ENCODE results near the gene IQGAP2. TPM values are rescaled to one million over a fixed set of nuclear protein-coding genes. Genes with fewer than 3 reads are reported as not detected.

The IQGAP2 gene
- total and polyA plus RNA-seq, 9 of the 15 experiments (the other 6 are each of a cell fraction or from before 2014, with no cell fraction given) = 8.7 to 23.2 (median 17.4) TPM

DNA sequence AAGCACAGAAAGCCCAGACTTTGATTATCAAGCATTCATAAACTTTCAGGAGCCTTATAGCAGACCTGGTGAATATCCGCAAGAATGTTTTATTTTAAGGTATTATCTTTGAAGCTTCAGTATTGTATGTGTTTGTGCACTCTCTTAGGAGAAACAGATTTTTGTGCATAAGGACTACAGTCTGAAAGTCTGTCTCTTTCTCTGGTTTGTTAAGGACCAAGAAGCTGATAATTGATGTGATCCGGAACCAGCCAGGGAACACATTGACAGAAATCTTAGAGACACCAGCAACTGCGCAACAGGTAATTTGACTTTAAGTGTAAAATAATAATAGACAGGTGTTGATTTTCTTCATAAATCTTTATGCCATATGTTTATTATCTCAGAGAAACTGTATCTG lies 290.1 kb downstream of the IQGAP2 start (continued):
- TF ChIP-seq, protein P1, sequence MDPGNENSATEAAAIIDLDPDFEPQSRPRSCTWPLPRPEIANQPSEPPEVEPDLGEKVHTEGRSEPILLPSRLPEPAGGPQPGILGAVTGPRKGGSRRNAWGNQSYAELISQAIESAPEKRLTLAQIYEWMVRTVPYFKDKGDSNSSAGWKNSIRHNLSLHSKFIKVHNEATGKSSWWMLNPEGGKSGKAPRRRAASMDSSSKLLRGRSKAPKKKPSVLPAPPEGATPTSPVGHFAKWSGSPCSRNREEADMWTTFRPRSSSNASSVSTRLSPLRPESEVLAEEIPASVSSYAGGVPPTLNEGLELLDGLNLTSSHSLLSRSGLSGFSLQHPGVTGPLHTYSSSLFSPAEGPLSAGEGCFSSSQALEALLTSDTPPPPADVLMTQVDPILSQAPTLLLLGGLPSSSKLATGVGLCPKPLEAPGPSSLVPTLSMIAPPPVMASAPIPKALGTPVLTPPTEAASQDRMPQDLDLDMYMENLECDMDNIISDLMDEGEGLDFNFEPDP (CRISPR knock-in tag; IDR thresholded peaks at IDR 0.05) = no peak
- TF ChIP-seq EP300 (IDR thresholded peaks at IDR 0.05; ENCODE audit: low read length) (no peak), STAT5B (CRISPR knock-in tag; IDR thresholded peaks at IDR 0.05) (no peak), HDGF (IDR thresholded peaks at IDR 0.05) (no peak), MCM5 (IDR thresholded peaks at IDR 0.05; ENCODE audit: low read depth) (no peak), SMARCE1 (IDR thresholded peaks at IDR 0.05) (no peak)
- TF ChIP-seq, protein P2, sequence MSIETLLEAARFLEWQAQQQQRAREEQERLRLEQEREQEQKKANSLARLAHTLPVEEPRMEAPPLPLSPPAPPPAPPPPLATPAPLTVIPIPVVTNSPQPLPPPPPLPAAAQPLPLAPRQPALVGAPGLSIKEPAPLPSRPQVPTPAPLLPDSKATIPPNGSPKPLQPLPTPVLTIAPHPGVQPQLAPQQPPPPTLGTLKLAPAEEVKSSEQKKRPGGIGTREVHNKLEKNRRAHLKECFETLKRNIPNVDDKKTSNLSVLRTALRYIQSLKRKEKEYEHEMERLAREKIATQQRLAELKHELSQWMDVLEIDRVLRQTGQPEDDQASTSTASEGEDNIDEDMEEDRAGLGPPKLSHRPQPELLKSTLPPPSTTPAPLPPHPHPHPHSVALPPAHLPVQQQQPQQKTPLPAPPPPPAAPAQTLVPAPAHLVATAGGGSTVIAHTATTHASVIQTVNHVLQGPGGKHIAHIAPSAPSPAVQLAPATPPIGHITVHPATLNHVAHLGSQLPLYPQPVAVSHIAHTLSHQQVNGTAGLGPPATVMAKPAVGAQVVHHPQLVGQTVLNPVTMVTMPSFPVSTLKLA (conservative IDR thresholded peaks at IDR 0.05) = no peak
- TF ChIP-seq, protein P3, sequence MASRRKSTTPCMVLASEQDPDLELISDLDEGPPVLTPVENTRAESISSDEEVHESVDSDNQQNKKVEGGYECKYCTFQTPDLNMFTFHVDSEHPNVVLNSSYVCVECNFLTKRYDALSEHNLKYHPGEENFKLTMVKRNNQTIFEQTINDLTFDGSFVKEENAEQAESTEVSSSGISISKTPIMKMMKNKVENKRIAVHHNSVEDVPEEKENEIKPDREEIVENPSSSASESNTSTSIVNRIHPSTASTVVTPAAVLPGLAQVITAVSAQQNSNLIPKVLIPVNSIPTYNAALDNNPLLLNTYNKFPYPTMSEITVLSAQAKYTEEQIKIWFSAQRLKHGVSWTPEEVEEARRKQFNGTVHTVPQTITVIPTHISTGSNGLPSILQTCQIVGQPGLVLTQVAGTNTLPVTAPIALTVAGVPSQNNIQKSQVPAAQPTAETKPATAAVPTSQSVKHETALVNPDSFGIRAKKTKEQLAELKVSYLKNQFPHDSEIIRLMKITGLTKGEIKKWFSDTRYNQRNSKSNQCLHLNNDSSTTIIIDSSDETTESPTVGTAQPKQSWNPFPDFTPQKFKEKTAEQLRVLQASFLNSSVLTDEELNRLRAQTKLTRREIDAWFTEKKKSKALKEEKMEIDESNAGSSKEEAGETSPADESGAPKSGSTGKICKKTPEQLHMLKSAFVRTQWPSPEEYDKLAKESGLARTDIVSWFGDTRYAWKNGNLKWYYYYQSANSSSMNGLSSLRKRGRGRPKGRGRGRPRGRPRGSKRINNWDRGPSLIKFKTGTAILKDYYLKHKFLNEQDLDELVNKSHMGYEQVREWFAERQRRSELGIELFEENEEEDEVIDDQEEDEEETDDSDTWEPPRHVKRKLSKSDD (conservative IDR thresholded peaks at IDR 0.05; ENCODE audit: low read length) = no peak
- TF ChIP-seq, protein P4, sequence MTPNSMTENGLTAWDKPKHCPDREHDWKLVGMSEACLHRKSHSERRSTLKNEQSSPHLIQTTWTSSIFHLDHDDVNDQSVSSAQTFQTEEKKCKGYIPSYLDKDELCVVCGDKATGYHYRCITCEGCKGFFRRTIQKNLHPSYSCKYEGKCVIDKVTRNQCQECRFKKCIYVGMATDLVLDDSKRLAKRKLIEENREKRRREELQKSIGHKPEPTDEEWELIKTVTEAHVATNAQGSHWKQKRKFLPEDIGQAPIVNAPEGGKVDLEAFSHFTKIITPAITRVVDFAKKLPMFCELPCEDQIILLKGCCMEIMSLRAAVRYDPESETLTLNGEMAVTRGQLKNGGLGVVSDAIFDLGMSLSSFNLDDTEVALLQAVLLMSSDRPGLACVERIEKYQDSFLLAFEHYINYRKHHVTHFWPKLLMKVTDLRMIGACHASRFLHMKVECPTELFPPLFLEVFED (CRISPR knock-in tag; conservative IDR thresholded peaks at IDR 0.05) = no peak
